DMS 273 (cell line): ENCODE results near the gene APOC1.

Experiments used
- DNase-seq: peaks from one replicate; lab custom pipeline; 2025; ENCODE audit not compliant: unreplicated experiment; lab: John Stamatoyannopoulos, UW

The APOC1 gene

GRCh38 chr19:44955505-44956439 lies 41.4 kb downstream of the APOC1 start:
- peak; percentile 62 for DNase-seq

DNA sequence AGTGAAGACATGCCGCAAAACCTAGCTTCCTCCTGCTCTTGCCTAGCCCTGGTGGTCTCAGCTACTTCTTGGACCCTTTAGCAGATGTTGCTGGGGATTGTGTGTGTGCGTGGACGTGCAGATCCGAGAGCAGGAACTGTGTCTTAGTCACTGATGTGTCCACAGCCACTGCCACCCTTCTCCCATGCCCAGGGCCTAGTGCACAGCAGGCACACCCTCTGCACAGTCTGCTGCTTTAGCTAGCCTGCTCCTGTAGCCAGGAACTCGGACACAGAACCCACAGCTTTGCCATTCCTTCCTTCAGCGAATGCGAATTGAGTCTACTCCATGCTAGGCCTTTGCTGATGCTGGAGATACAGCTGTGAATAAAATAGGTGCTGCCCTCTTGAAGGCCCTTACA lies 43.1 kb downstream of the APOC1 start:
- DNase-seq = no peak

DNA sequence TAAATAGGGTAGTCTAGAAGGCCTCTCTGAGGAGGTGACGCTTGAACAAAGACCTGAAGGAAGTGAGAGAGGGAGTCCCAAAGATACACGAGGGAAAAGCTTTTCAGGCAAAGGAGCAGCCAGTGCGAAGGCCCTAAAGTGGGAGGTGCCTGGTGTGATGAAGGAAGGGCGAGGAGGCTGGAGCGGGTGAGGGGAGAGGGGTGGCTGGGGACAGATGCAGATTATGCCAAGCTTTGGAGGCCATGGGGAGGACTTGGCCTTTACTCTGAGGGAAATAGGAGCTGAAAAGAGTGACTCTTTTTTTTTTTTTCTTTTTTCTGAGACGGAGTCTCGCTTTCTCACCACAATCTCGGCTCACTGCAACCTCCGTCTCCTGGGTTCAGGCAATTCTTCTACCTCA lies 43.7 kb downstream of the APOC1 start:
- DNase-seq = no peak

DNA sequence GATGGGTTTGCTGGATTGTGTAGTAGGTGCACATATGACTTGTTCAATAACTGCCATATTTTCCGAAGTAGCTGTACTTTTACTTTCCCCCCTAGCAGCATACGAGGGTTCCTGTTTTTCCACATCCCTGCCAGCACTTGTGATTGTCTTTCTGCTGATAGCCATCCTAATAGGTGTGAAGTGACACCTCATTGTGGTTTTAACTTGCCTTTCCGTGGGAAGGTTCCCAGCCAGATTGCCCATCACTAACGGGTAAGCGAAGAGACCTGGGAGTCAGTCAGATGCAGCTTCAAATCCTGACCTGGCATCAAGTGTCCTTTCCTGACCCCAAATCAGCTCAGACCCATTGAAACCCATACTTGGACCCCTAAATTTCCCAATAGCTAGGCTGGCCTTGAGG lies 45.3 kb downstream of the APOC1 start:
- no peak for DNase-seq

DNA sequence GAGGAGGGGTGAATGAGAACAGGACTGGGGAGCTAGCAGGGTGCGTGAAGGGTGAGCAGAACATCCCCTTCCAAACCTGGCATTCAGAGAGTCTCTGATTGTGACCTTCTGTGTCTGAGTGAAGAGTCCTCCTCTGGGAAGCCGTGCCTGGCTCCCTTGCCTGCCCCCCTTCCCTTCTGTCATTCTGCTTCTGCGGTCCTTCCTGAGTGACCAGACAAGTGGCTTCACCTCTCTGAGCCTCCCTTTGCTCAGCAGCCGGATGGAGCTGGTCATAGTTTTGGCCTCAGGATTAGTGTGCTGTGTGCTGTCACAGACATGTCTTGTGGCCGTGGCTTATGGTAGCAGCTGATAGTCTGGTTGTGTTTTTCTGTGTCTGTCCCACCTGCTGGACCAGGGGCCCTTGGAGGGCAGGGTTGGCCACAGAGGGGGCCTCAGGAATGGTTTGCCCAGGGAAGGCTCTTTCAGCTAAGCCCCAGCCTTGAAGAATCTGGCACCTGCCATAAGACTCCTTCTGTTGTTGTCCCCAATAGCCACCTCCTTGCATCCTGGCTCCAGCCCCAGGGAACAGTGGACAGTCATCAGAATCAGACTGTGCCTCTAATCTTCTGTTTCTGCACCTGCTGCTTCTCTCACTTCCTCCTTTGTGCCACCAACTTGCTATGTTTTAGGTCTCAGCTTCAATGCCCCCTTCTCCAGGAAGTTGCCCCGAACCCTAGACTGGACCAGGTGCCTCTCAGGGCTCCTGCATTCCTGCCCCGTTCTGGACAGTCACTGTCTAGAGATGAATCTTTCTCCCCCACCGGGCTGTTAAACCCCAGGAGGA lies 46.7 kb downstream of the APOC1 start:
- DNase-seq = no peak

GRCh38 chr19:44961821-44962220 lies 47.4 kb downstream of the APOC1 start:
- no peak for DNase-seq

DNA sequence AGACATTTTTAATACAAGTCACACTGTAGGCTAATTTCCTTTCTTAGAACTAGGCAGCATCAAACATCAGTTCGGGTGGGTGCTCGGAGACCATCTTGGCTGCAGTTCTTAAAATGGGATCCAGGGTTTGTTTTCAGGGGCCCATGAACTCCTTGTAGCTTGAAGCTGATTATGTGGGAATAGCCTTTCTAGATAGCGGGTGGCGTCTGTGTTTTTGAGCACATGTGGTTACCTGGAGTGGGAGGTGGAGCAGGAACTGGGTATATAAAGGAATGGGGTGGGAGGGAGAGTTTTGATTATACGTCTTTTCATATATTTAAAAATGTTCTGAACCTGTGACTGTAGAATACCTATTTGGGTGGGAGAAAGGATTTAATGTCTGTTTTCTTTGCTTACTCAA lies 53.7 kb downstream of the APOC1 start:
- DNase-seq = no peak

DNA sequence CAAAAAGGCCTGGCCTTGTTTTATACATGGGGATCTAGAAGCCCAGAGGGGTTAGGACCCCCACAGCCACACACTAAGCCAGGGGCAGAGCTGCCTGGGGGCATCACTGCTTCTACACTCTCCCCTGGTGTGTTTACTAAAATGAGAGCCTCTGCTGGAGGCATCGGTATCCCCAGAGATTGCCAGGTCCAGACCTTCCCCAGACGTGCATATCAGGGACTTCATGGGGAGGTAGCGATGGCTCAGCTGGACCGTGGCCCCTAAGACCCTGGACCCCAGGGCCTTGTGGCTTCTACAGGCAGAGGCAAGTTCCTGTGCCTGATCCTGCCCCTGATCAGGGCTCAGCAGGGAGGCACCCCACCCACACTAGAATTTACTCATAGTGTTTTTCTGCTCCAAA lies 54.3 kb downstream of the APOC1 start:
- DNase-seq = no peak
